AG04450 (cell line): ENCODE measurements around the gene PIM3. TPM values are rescaled to one million over a fixed set of nuclear protein-coding genes. Genes with fewer than 3 reads are reported as not detected.

Experiments
- CTCF ChIA-PET: fragments of 300-600, 350-600 bp; formaldehyde crosslinking; extraction: SDS; loops from one replicate; lab custom pipeline; 2022; ENCODE audit warnings: antibody characterized with exemption, inconsistent platforms; lab: Charles Lee
- POLR2A ChIA-PET: fragments of 350-600 bp; formaldehyde crosslinking; extraction: SDS; loops from one replicate; lab custom pipeline; 2021; ENCODE audit warnings: antibody characterized with exemption, inconsistent platforms; lab: Yijun Ruan, JAX
- DNase-seq: peaks from one replicate; pipeline ENCODE4 v3.0.0-alpha.2; 2011; ENCODE audit warnings: low read depth, low spot score
- H3K27ac ChIP-seq: one replicate; pipeline ENCODE4 v1.5.1; 2012; ENCODE audit warnings: low read depth, low read length, control low read depth
- H3K27me3 ChIP-seq: one replicate; pipeline ENCODE4 v1.6.0; 2012; ENCODE audit warnings: low read length; ENCODE audit not compliant: control insufficient read depth, insufficient read depth
- H3K4me3 ChIP-seq: 2 replicates; pipeline ENCODE4 v1.5.1; 2011; ENCODE audit warnings: mild to moderate bottlenecking, low read depth, low read length, control low read depth
- H3K9me3 ChIP-seq: 2 replicates; pipeline ENCODE4 v1.5.1; 2012; ENCODE audit warnings: low read length; ENCODE audit not compliant: control insufficient read depth, insufficient read depth
- CTCF ChIP-seq: IDR thresholded peaks from 2 replicates; pipeline ENCODE4 v1.5.1; 2011; ENCODE audit warnings: low read depth, low read length, control low read depth, inconsistent platforms
- polyA plus RNA-seq: library from polyadenylated mRNA; depleted of rRNA; stranded (reverse); fragments of >200 nt; gene quantifications from 2 replicates; pipeline ENCODE4 v1.2.3, GENCODE V29; 2011

PIM3 gene
- polyA plus RNA-seq, 1 experiment: 6.1 TPM

- no peaks in the 10 kb centered on the region; the same call in 1 of the 2 replicates for H3K9me3 ChIP-seq
- TF ChIP-seq CTCF: no peak
- CTCF ChIA-PET: no interaction called here
- H3K27me3 ChIP-seq: no peaks in the 10 kb centered on the region
- DNase-seq: no peak
- POLR2A ChIA-PET: no interaction called here
- no peak overlapping the region for H3K27ac ChIP-seq
- no peak overlapping the region for H3K4me3 ChIP-seq
These were observed 13.3 kb upstream of the PIM3 start for GRCh38 chr22:49947296-49947622.

GRCh38 chr22:49948116-49948957 is 12.2 kb upstream of the PIM3 start:
- H3K27ac ChIP-seq: no peak overlapping the region
- H3K27me3 ChIP-seq: no peaks in the 10 kb centered on the region
- no peak for DNase-seq
- TF ChIP-seq CTCF: no peak
- no peak overlapping the region for H3K4me3 ChIP-seq
- CTCF ChIA-PET: interaction anchor here (0.9 kb wide), 1 partner anchor 82 kb away, joined by 4 read pairs; no protein-coding TSS in a partner anchor
- POLR2A ChIA-PET: no interaction called here
- H3K9me3 ChIP-seq: no peaks in the 10 kb centered on the region; the same call in 1 of the 2 replicates

GRCh38 chr22:49948958-49949913 is 11.3 kb upstream of the PIM3 start:
- H3K9me3 ChIP-seq: no peaks in the 10 kb centered on the region; the same call in 1 of the 2 replicates
- POLR2A ChIA-PET: no interaction called here
- TF ChIP-seq CTCF: no peak
- CTCF ChIA-PET: no interaction called here
- no peaks in the 10 kb centered on the region for H3K27me3 ChIP-seq
- no peak overlapping the region for H3K27ac ChIP-seq
- H3K4me3 ChIP-seq: no peak overlapping the region
- no peak for DNase-seq

- Histone ChIP-seq H3K27me3 (no peaks in the 10 kb centered on the region), H3K4me3 (no peak overlapping the region), H3K9me3 (no peaks in the 10 kb centered on the region; the same call in 1 of the 2 replicates), H3K27ac (no peak overlapping the region)
- ChIA-PET CTCF (no interaction called here), POLR2A (no interaction called here)
- DNase-seq: no peak
- no peak for TF ChIP-seq CTCF
These were observed 10.7 kb upstream of the PIM3 start for GRCh38 chr22:49949914-49950292.
